Smooth muscle cell of the coronary artery (primary cell): ENCODE measurements around the gene KLK5. TPM values are rescaled to one million over a fixed set of nuclear protein-coding genes. Genes with fewer than 3 reads are reported as not detected.

Source experiments
- total RNA-seq: library from RNA; depleted of rRNA; stranded (reverse); fragments of >200 nt; gene quantifications from 2 replicates; pipeline ENCODE4 v1.2.3, GENCODE V29; 2014; ENCODE audit warnings: low replicate concordance

The KLK5 gene
- total RNA-seq: not detected in 2 replicates

GRCh38 chr19:50952910-50953309 lies at the start of gene KLK5:
Gene KLK5, minus strand, starts transcription at chr19:50953038. Its CDS starts 381 bp downstream, at chr19:50952657.

GRCh38 chr19:51001515-51001914 lies 48.7 kb upstream of the KLK5 start, which contains the start of gene KLK8:
Gene KLK8, minus strand, starts transcription at chr19:51001604. Its CDS starts 437 bp downstream, at chr19:51001167.

GRCh38 chr19:50983625-50984292 lies 30.9 kb upstream of the KLK5 start, which contains the start of gene KLK7:
Gene KLK7, minus strand, starts transcription at chr19:50983917. Its CDS starts 1,518 bp downstream, at chr19:50982399.

GRCh38 chr19:50969413-50969760 lies 16.5 kb upstream of the KLK5 start, which contains the start of gene KLK6:
Gene KLK6, minus strand, starts transcription at chr19:50969591. Its CDS starts 1,487 bp downstream, at chr19:50968104.

GRCh38 chr19:50911206-50912101 lies 41.4 kb downstream of the KLK5 start, which contains the start of gene KLK4:
Gene KLK4, minus strand, starts transcription at chr19:50911395. Its CDS starts 657 bp downstream, at chr19:50910738.

Other genes with a start within 250 kb of the KLK5 start
- 0.68 and 1.3 TPM in 2 replicates for gene SHANK1, start 233.2 kb downstream of the KLK5 start, total RNA-seq
- 17.4 and 28.9 TPM in 2 replicates for gene CLEC11A, start 229.7 kb downstream of the KLK5 start, total RNA-seq
- gene GPR32, start 182.6 kb downstream of the KLK5 start, total RNA-seq: not detected in 2 replicates
- gene ACP4, start 162.6 kb downstream of the KLK5 start, total RNA-seq: not detected in 2 replicates
- not detected in 2 replicates for gene KLK1, start 129.3 kb downstream of the KLK5 start, total RNA-seq
- not detected in 2 replicates for gene KLK15, start 119.5 kb downstream of the KLK5 start, total RNA-seq
- gene KLK3, start 98.1 kb downstream of the KLK5 start, total RNA-seq: not detected in 2 replicates
- gene KLK2, start 79.6 kb downstream of the KLK5 start, total RNA-seq: not detected in 2 replicates
- not detected in 2 replicates for gene KLK4, start 41.6 kb downstream of the KLK5 start, total RNA-seq
- 0.08 TPM in 1 of 2 replicates, not detected in the other for gene KLK6, start 16.6 kb upstream of the KLK5 start, total RNA-seq
- gene KLK7, start 30.9 kb upstream of the KLK5 start, total RNA-seq: not detected in 2 replicates
- not detected in 2 replicates for gene KLK8, start 48.6 kb upstream of the KLK5 start, total RNA-seq
- gene KLK10, start 66.7 kb upstream of the KLK5 start, total RNA-seq: not detected in 2 replicates
- gene KLK11, start 73.6 kb upstream of the KLK5 start, total RNA-seq: not detected in 2 replicates
- gene KLK12, start 82.0 kb upstream of the KLK5 start, total RNA-seq: not detected in 2 replicates
- not detected in 2 replicates for gene KLK13, start 112.1 kb upstream of the KLK5 start, total RNA-seq
- not detected in 2 replicates for gene KLK14, start 129.8 kb upstream of the KLK5 start, total RNA-seq
- gene CTU1, start 155.4 kb upstream of the KLK5 start, total RNA-seq: 1.9 and 5.3 TPM in 2 replicates
- not detected in 2 replicates for gene SIGLEC9, start 171.9 kb upstream of the KLK5 start, total RNA-seq
- not detected in 2 replicates for gene SIGLEC7, start 189.3 kb upstream of the KLK5 start, total RNA-seq